ENCODE results near the gene TOM1L2. TPM values are rescaled to one million over a fixed set of nuclear protein-coding genes. Genes with fewer than 3 reads are reported as not detected.
A peak's percentile ranks its signal among the peaks of the same experiment; 100 is the strongest.

Gene TOM1L2
- total and polyA plus RNA-seq, 11 donors, result 122 to 345 (median 247) TPM

- peak in 2 of 4 donors; percentile 8 to 18 for ATAC-seq
- no peak for TF ChIP-seq POLR2A (IDR thresholded peaks at IDR 0.05)
- no peak for DNase-seq
- H3K27me3 ChIP-seq, result no peaks in the 10 kb centered on the region
- H3K27ac ChIP-seq, result peak overlapping the region in 9 of 12 donors; percentile 30 to 93 (median 78)
- WGBS, 4 donors, result 87 to 90% (median 89%) methylated on average over 12 to 15 of the region's 15 CpGs
- peaks cover 0 to 33% (median 18%) of the 10 kb centered on the region in 12 donors for H3K4me1 ChIP-seq
- no peaks in the 10 kb centered on the region for H3K9me3 ChIP-seq
- H3K4me3 ChIP-seq, result no peak overlapping the region
- intact Hi-C loops (cut with DNase I), result no loop called here
- peaks cover 0 to 43% (median 19%) of the 10 kb centered on the region in 9 donors for H3K36me3 ChIP-seq
Measured at GRCh38 chr17:18018411-18018921, 46.3 kb upstream of the TOM1L2 start.

GRCh38 chr17:18017958-18018357, 45.8 kb upstream of the TOM1L2 start:
- Histone ChIP-seq H3K4me3 (no peak overlapping the region), H3K9me3 (no peaks in the 10 kb centered on the region), H3K4me1 (peaks cover 0 to 33% (median 18%) of the 10 kb centered on the region in 12 donors), H3K27me3 (no peaks in the 10 kb centered on the region), H3K27ac (peak overlapping the region in 10 of 12 donors; percentile 30 to 93 (median 78)), H3K36me3 (peaks cover 0 to 47% (median 19%) of the 10 kb centered on the region in 9 donors)
- ATAC-seq (peak; percentile 3 to 36 (median 23)), DNase-seq (no peak)
- intact Hi-C loops (cut with DNase I), result no loop called here
- 36 to 44% (median 41%) methylated on average over 3 of the region's 3 CpGs for WGBS, 4 donors
- TF ChIP-seq POLR2A (IDR thresholded peaks at IDR 0.05) (no peak), CTCF (IDR thresholded peaks at IDR 0.05) (no peak)

- DNase-seq (no peak), ATAC-seq (no peak)
- H3K4me1 ChIP-seq, result peaks cover 0 to 31% (median 18%) of the 10 kb centered on the region in 12 donors
- WGBS, 4 donors, result 86 to 97% (median 91%) methylated on average over 12 of the region's 12 CpGs
- H3K4me3 ChIP-seq, result no peak overlapping the region
- peak overlapping the region in 3 of 12 donors; percentile 77 to 90 (median 83) for H3K27ac ChIP-seq
- intact Hi-C loops (cut with DNase I), result no loop called here
- no peak for TF ChIP-seq CTCF (IDR thresholded peaks at IDR 0.05)
- no peak for TF ChIP-seq POLR2A (IDR thresholded peaks at IDR 0.05)
- H3K36me3 ChIP-seq, result peaks cover 0 to 43% (median 18%) of the 10 kb centered on the region in 9 donors
- H3K9me3 ChIP-seq, result no peaks in the 10 kb centered on the region
- no peaks in the 10 kb centered on the region for H3K27me3 ChIP-seq
Measured at GRCh38 chr17:18016426-18016825, 44.2 kb upstream of the TOM1L2 start.

- no peak for DNase-seq
- no peak for ATAC-seq
- Histone ChIP-seq H3K4me1 (peaks cover 0 to 30% (median 18%) of the 10 kb centered on the region in 12 donors), H3K27ac (no peak overlapping the region), H3K9me3 (peaks cover 0 to 1% (median 0%) of the 10 kb centered on the region in 12 donors), H3K4me3 (no peak overlapping the region), H3K36me3 (peaks cover 0 to 35% (median 14%) of the 10 kb centered on the region in 9 donors), H3K27me3 (no peaks in the 10 kb centered on the region)
- intact Hi-C loops (cut with DNase I), result loop anchor here in 1 of 10 donors (2.0 kb wide), 1 partner anchor 13 kb away; no protein-coding TSS in a partner anchor
- TF ChIP-seq CTCF (IDR thresholded peaks at IDR 0.05), result no peak
- no peak for TF ChIP-seq POLR2A (IDR thresholded peaks at IDR 0.05)
- WGBS, 4 donors, result 95 to 100% (median 96%) methylated on average over 5 of the region's 5 CpGs
Measured at GRCh38 chr17:18015593-18015992, 43.4 kb upstream of the TOM1L2 start.

Measured in heart left ventricle (tissue), 16 donors.